ENCODE measurements around the gene KRT74.

GRCh38 chr12:52552055-52552454 lies 21.6 kb downstream of the KRT74 start:
- no peak for TF ChIP-seq CTCF (IDR thresholded peaks at IDR 0.05)
- TF ChIP-seq POLR2A (IDR thresholded peaks at IDR 0.05), result no peak
